Epithelial cell of esophagus (primary cell): ENCODE results near the gene PUS1.

Source experiments
- DNase-seq: peaks from one replicate; pipeline ENCODE4 v3.0.0; 2010; ENCODE audit warnings: low read depth
- H3K4me3 ChIP-seq: 2 replicates; pipeline ENCODE4 v1.5.1; 2011; ENCODE audit warnings: mild to moderate bottlenecking, low read length, control low read depth
- CTCF ChIP-seq: IDR thresholded peaks from 2 replicates; pipeline ENCODE4 v1.5.1; 2011; ENCODE audit warnings: low read depth, mild to moderate bottlenecking, low read length, control low read depth, inconsistent platforms; ENCODE audit not compliant: insufficient read depth; ENCODE audit errors: missing control alignments

PUS1 gene

DNA sequence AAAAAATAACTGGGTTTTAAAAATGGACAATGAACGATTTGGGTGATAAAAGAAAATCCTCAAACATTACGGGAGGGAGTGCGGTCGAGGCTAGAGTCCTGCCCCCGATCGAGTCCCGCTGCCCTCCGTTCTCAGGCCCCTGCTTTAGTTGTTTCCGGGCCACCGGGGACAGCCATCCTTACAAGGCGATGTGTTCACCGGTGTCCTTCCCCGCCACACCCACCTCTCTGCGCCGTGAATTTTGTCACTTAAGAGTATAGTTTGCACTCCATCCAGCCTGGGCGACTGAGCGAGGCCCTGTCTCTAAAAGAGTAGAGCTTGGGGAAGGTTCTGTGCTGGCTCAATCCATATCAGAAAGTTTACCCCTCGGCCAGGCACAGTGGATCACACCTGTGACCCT is 31.8 kb upstream of the PUS1 start:
- no peak for TF ChIP-seq CTCF
- DNase-seq = no peak
- H3K4me3 ChIP-seq = no peak overlapping the region

DNA sequence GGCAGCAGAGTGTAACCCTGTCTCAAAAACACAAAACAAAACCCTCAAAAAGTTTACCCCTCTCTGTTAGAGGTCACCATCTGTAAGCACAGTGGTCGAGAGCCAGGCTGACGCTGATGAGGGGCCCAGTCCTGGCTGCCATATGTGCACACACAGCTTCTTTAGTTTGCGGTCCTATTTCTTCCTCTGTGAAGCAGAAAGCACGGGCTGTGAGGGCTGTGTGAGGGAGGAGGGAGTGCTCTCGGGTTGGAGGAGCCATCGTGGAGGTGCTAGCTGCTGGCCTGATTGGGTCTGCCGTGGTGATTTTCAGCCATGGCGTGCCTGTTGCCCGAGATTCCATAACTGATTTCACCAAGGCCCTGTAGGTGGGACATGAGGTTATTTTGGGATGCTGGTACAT is 31.2 kb upstream of the PUS1 start:
- DNase-seq = no peak
- no peak for TF ChIP-seq CTCF
- H3K4me3 ChIP-seq = no peak overlapping the region

DNA sequence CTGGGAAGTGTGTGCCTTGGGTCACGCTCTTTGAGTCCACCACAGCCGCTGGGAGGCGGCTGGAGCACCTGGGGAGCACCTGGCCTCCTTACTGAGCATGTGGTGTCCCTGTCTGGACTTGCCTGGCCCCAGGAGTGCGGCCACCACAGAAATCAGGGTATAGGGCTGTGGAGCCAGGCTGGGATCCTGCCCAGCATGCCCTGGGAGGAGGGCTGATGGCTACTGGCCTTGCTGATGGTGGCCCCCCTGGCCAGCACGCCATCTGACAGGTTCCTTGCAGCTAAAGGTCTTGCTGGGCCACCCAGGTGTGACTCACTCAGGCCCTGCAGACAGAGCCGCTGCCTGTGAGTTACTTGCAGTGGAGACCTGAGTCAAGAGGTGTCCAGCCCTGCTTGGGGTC is 28.7 kb upstream of the PUS1 start:
- H3K4me3 ChIP-seq = no peak overlapping the region
- peak; percentile 47 for DNase-seq
- no peak for TF ChIP-seq CTCF

- TF ChIP-seq CTCF = no peak
- DNase-seq = no peak
- H3K4me3 ChIP-seq = no peak overlapping the region
These were observed 27.4 kb upstream of the PUS1 start for GRCh38 chr12:131901431-131902331.

GRCh38 chr12:131902332-131903241 is 26.5 kb upstream of the PUS1 start:
- TF ChIP-seq CTCF = no peak
- DNase-seq = no peak
- no peak overlapping the region for H3K4me3 ChIP-seq

DNA sequence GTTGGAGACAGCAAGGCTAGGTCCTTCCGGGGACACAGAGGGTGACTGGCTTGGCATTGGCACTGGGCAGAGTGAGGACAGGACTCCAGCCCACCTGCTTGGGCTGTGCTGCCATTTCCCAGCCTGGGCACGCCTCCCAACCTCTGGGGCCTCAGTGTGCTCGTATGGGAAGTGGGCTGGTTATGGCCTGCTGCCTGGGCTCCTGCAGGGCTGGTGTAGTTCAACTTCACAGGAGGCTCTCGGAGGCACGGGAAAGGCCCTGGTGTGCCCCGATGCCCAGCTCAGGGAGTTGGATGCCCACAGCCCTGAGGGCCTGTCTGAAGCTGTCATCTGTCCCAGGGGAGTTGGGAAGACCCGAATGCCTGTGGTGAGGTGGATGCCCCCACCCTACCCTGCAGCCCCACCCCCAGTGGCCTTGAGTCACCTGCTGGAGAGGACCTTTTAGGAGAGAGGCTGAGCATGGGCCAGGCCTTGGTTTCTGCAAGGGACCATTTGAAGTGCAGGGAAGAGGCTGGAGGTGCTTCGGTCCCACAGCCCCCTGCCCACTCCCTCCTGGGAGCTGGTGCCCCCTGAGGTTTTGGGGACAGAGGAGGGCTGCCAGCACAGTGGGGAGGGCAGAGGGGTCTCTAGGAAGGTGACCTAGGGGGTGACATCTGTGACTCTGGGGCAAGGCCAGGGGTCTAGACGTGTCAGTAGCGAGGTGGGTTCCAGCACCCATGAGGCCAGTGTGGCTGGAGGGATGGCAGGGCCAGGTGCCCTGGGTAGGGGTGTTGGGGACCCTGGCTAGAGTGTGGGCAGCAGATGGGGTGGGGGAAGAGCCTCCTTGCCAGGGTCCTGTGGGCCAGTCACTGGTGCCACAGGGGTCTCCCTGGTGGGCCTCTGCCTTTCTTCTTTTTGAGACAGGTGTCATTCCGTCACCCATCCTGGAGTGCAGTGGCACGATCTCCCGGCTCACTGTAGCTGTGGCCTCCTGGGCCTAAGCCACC is 25.5 kb upstream of the PUS1 start:
- H3K4me3 ChIP-seq = no peak overlapping the region
- no peak for DNase-seq
- TF ChIP-seq CTCF = no peak
